IMR-90 (cell line): ENCODE measurements around the gene PI4KA. TPM values are rescaled to one million over a fixed set of nuclear protein-coding genes. Genes with fewer than 3 reads are reported as not detected.

ENCODE experiments used
- ATAC-seq: fragments of 200-7000 bp; cut with Tn5 transposase; 2 replicates; pipeline ENCODE4 v1.9.1; 2020; ENCODE audit warnings: low read depth, mild to moderate bottlenecking, moderate library complexity
- BruUV-seq: library from RNA; stranded (reverse); fragments of 400-500 nt; replicated peaks from 2 replicates; lab custom pipeline; 2021; lab: Mats Ljungman, UMichigan
- CTCF ChIA-PET: fragments of 300-600 bp; formaldehyde crosslinking; extraction: SDS; loops from one replicate; lab custom pipeline; 2021; ENCODE audit warnings: antibody characterized with exemption; lab: Yijun Ruan, JAX
- POLR2A ChIA-PET: fragments of 300-600 bp; sonication (Branson Sonifier 250); formaldehyde crosslinking; loops from one replicate; lab custom pipeline; 2022; ENCODE audit warnings: antibody characterized with exemption; ENCODE audit not compliant: unreplicated experiment; lab: Charles Lee
- DNase-seq: peaks from one replicate; pipeline ENCODE4 v3.0.0; 2013
- H2AFZ ChIP-seq: replicated peaks from 2 replicates; pipeline ENCODE3; 2013; ENCODE audit warnings: low read length, mild to moderate bottlenecking; ENCODE audit not compliant: poor library complexity
- H2AK5ac ChIP-seq: 2 replicates; pipeline ENCODE4 v1.6.1; 2013; ENCODE audit warnings: low read depth, low read length, inconsistent platforms
- H2AK9ac ChIP-seq: replicated peaks from 2 replicates; pipeline ENCODE3; 2013; ENCODE audit warnings: mild to moderate bottlenecking, low read depth, low read length, moderate library complexity; ENCODE audit not compliant: poor library complexity
- H2BK120ac ChIP-seq: 2 replicates; pipeline ENCODE4 v1.6.1; 2013; ENCODE audit warnings: low read depth, low read length, inconsistent platforms
- H2BK15ac ChIP-seq: 3 replicates; pipeline ENCODE4 v1.6.1; 2013; ENCODE audit warnings: low read depth, low read length, inconsistent platforms
- H2BK20ac ChIP-seq: 2 replicates; pipeline ENCODE4 v1.6.1; 2013; ENCODE audit warnings: low read depth, mild to moderate bottlenecking, inconsistent platforms, low read length, moderate library complexity
- H2BK5ac ChIP-seq: 2 replicates; pipeline ENCODE4 v1.6.1; 2013; ENCODE audit warnings: mild to moderate bottlenecking, low read depth, low read length, inconsistent platforms; ENCODE audit not compliant: poor library complexity, severe bottlenecking
- H3K14ac ChIP-seq: replicated peaks from 2 replicates; pipeline ENCODE4 v1.6.1; 2013; ENCODE audit warnings: low read depth, low read length, inconsistent platforms
- H3K18ac ChIP-seq: 2 replicates; pipeline ENCODE4 v1.6.1; 2013; ENCODE audit warnings: low read depth, low read length, control low read depth
- H3K23ac ChIP-seq: 2 replicates; pipeline ENCODE4 v1.6.1; 2013; ENCODE audit warnings: low read depth, low read length, inconsistent platforms
- H3K27ac ChIP-seq: 2 replicates; pipeline ENCODE4 v1.5.1; 2013; ENCODE audit warnings: mild to moderate bottlenecking, control low read depth, low read length; ENCODE audit not compliant: insufficient read depth
- H3K27me3 ChIP-seq: 2 replicates; pipeline ENCODE4 v1.6.1; 2013; ENCODE audit warnings: low read length; ENCODE audit not compliant: control insufficient read depth, insufficient read depth
- H3K36me3 ChIP-seq: 2 replicates; pipeline ENCODE4 v1.6.1; 2013; ENCODE audit warnings: low read length, mixed read lengths; ENCODE audit not compliant: control insufficient read depth, insufficient read depth
- H3K4ac ChIP-seq: 2 replicates; pipeline ENCODE4 v1.6.1; 2013; ENCODE audit warnings: low read depth, low read length, inconsistent platforms
- H3K4me1 ChIP-seq: 2 replicates; pipeline ENCODE4 v1.6.1; 2013; ENCODE audit warnings: low read length, mixed read lengths; ENCODE audit not compliant: control insufficient read depth, insufficient read depth
- H3K4me2 ChIP-seq: 2 replicates; pipeline ENCODE4 v1.6.1; 2013; ENCODE audit warnings: low read depth, mild to moderate bottlenecking, control low read depth, low read length, moderate library complexity
- H3K4me3 ChIP-seq: 2 replicates; pipeline ENCODE4 v1.5.1; 2013; ENCODE audit warnings: low read depth, mild to moderate bottlenecking, control low read depth, low read length, moderate library complexity; ENCODE audit not compliant: insufficient read depth
- H3K56ac ChIP-seq: 2 replicates; pipeline ENCODE4 v1.6.1; 2013; ENCODE audit warnings: low read length, inconsistent platforms; ENCODE audit not compliant: insufficient read depth; ENCODE audit errors: extremely low read depth
- H3K79me1 ChIP-seq, 2 experiments: 2 replicates each; pipeline ENCODE4 v1.6.1; 2013; ENCODE audit warnings: low read length in 2 of 2, inconsistent platforms in 1 of 2, low read depth in 1 of 2
- H3K9ac ChIP-seq: 2 replicates; pipeline ENCODE4 v1.6.1; 2013; ENCODE audit warnings: low read depth, low read length, control low read depth
- H3K9me1 ChIP-seq: 2 replicates; pipeline ENCODE4 v1.6.1; 2013; ENCODE audit warnings: low read length, inconsistent platforms; ENCODE audit not compliant: insufficient read depth
- H3K9me3 ChIP-seq: 2 replicates; pipeline ENCODE4 v1.6.1; 2013; ENCODE audit warnings: low read length; ENCODE audit not compliant: control insufficient read depth, insufficient read depth
- H4K20me1 ChIP-seq: 2 replicates; pipeline ENCODE4 v1.6.1; 2013; ENCODE audit warnings: low read length, inconsistent platforms; ENCODE audit not compliant: insufficient read depth
- H4K5ac ChIP-seq: 2 replicates; pipeline ENCODE4 v1.6.1; 2013; ENCODE audit warnings: mild to moderate bottlenecking, low read depth, low read length, control low read depth
- H4K8ac ChIP-seq, 2 experiments: 2 replicates each; pipeline ENCODE4 v1.6.1; 2013; ENCODE audit warnings: low read depth in 2 of 2, low read length in 2 of 2, control low read depth in 1 of 2, inconsistent platforms in 1 of 2
- H4K91ac ChIP-seq: 2 replicates; pipeline ENCODE4 v1.6.1; 2013; ENCODE audit warnings: low read depth, low read length, inconsistent platforms; ENCODE audit not compliant: insufficient read depth
- BHLHE40 ChIP-seq: fragments of 150-350 bp; IDR thresholded peaks from 2 replicates; pipeline ENCODE4 v1.6.1; 2016; ENCODE audit warnings: mild to moderate bottlenecking, low read depth, low read length
- CEBPB ChIP-seq: IDR thresholded peaks from 2 replicates; pipeline ENCODE4 v1.6.1; 2012; ENCODE audit warnings: low read depth, low read length, improper control_type of control experiment
- CHD1 ChIP-seq: IDR thresholded peaks from 2 replicates; pipeline ENCODE4 v1.6.1; 2012; ENCODE audit warnings: low read depth, low read length, improper control_type of control experiment
- FOS ChIP-seq: fragments of 150-350 bp; IDR thresholded peaks from 2 replicates; pipeline ENCODE4 v1.6.1; 2016; ENCODE audit warnings: low read depth, low read length
- MAFK ChIP-seq: IDR thresholded peaks from 2 replicates; pipeline ENCODE4 v1.6.1; 2012; ENCODE audit warnings: low read depth, low read length, improper control_type of control experiment
- MAZ ChIP-seq: IDR thresholded peaks from 2 replicates; pipeline ENCODE4 v1.6.1; 2012; ENCODE audit warnings: low read depth, mild to moderate bottlenecking, low read length, improper control_type of control experiment, moderate library complexity, borderline replicate concordance
- MXI1 ChIP-seq: IDR thresholded peaks from 2 replicates; pipeline ENCODE4 v1.6.1; 2012; ENCODE audit warnings: low read depth, mild to moderate bottlenecking, low read length, moderate library complexity, borderline replicate concordance
- NFE2L2 ChIP-seq: fragments of 150-350 bp; IDR thresholded peaks from 2 replicates; pipeline ENCODE4 v1.6.1; 2016; ENCODE audit warnings: low read depth, mild to moderate bottlenecking, low read length
- POLR2A ChIP-seq: IDR thresholded peaks from 2 replicates; pipeline ENCODE4 v1.6.1; 2012; ENCODE audit warnings: mild to moderate bottlenecking, low read depth, low read length
- RAD21 ChIP-seq: IDR thresholded peaks from 2 replicates; pipeline ENCODE4 v1.6.1; 2012; ENCODE audit warnings: low read length, improper control_type of control experiment
- RCOR1 ChIP-seq: IDR thresholded peaks from 2 replicates; pipeline ENCODE4 v1.6.1; 2012; ENCODE audit warnings: mild to moderate bottlenecking, low read length, improper control_type of control experiment; ENCODE audit not compliant: insufficient replicate concordance
- RFX5 ChIP-seq: IDR thresholded peaks from 2 replicates; pipeline ENCODE4 v1.8.0; 2012; ENCODE audit warnings: low read depth, mild to moderate bottlenecking, low read length, moderate library complexity
- SMC3 ChIP-seq: fragments of 150-350 bp; IDR thresholded peaks from 2 replicates; pipeline ENCODE4 v1.6.1; 2016; ENCODE audit warnings: low read depth, mild to moderate bottlenecking, antibody characterized with exemption, low read length, moderate library complexity
- WGBS, 2 experiments: methylation state at CpG; one replicate each; pipeline versions ENCODE4 v1.1.5 to v1.1.7; 2013; ENCODE audit warnings: missing lambda C conversion rate in 2 of 2; ENCODE audit not compliant: insufficient read length in 1 of 2; ENCODE audit errors: extremely low coverage in 2 of 2; 5-methylcytosine and 5-hydroxymethylcytosine counted together
- dilution Hi-C: fragments of 300-500 bp; cut with HindIII; formaldehyde crosslinking; loops from one replicate; pipeline ENCODE4 v1.14.3; 2018; ENCODE audit warnings: low sequenced_read_pairs; ENCODE audit not compliant: unreplicated experiment
- in situ Hi-C: fragments of 300-500 bp; cut with MboI; formaldehyde crosslinking; loops from 3 replicates; pipeline ENCODE4 v1.14.3; 2019; ENCODE audit warnings: low sequenced_read_pairs, inconsistent platforms, mixed read lengths
- intact Hi-C: fragments of 100-400 bp; cut with micrococcal nuclease; formaldehyde crosslinking; loops from 2 replicates; pipeline ENCODE4 v1.10.0; 2022
- polyA plus RNA-seq, 3 experiments: library from polyadenylated mRNA; depleted of rRNA; stranded (reverse); fragments of >200 nt; gene quantifications; 2 replicates each; pipeline ENCODE4 v1.2.3, GENCODE V29; 2012; ENCODE audit warnings: low replicate concordance in 1 of 3
- total RNA-seq: library from RNA; depleted of rRNA; stranded (reverse); fragments of >200 nt; gene quantifications from 2 replicates; pipeline ENCODE4 v1.2.3, GENCODE V29; 2012
- TF ChIP-seq, protein P1 (sequence below): fragments of 150-350 bp; IDR thresholded peaks from 2 replicates; pipeline ENCODE4 v1.6.1; 2016; ENCODE audit warnings: low read depth, mild to moderate bottlenecking, low read length, moderate library complexity, borderline replicate concordance
- TF ChIP-seq, protein P2 (sequence below): conservative IDR thresholded peaks from 2 replicates; pipeline ENCODE4 v1.5.1; 2012; ENCODE audit warnings: mild to moderate bottlenecking, low read depth, low read length, improper control_type of control experiment

PI4KA gene
- total and polyA plus RNA-seq, 2 of the 4 experiments (the other 2 are of a cell fraction): 16.8 to 35.5 TPM

DNA sequence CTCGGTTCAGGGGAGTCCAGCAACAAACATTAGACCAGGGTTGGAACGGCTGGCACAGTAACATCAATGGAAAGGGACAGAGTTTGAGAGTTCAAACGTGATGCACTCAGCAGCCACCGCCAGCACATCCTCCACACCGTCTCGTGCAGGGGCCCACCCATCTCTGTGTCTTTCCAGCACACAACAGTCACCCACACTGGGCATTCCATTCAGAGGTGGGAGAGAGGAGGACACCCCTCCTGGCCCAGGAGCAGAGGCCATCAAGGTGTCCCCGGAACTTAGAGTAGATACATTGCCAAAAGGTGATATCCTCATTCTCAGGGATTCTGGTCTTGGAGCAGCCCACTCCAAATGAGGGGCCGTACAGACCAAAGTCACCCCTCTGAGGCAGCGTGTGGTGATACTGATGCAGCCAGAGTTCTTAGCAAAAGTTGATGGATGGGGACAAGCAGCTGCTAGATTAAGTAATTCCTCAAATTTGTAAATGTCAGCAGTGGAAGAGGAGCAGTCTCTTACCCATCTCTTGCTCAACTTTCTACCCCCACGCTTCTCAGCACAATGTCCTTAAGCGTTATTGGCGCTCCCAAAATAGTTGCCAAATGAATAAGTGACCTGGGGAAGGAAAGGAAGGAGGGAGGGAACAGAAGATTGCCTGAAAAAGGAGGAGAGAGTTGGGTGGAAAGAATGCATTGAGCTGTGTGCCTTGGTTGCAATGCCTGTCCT lies 5.7 kb upstream of the PI4KA start:
- 87% methylated on average over 3 of the region's 12 CpGs; no CpG with 5 or more reads in 1 of the 2 experiments for WGBS, 2 experiments
- BruUV-seq: no TSS peak
- Histone ChIP-seq H2BK15ac (no peak overlapping the region), H3K4me1 (peaks cover 28% of the 10 kb centered on the region), H3K4me2 (no peak overlapping the region), H4K91ac (no peak overlapping the region), H3K27me3 (no peaks in the 10 kb centered on the region), H3K23ac (no peak overlapping the region), H3K14ac (no peak overlapping the region), H3K27ac (no peak overlapping the region), H2AFZ (no peak overlapping the region), H4K5ac (no peak overlapping the region), H3K4ac (no peak overlapping the region), H2AK9ac (no peak overlapping the region), H3K4me3 (no peak overlapping the region), H3K9ac (no peak overlapping the region), H2BK120ac (no peak overlapping the region), H3K36me3 (peaks cover 12% of the 10 kb centered on the region; the same call in 1 of the 2 replicates), H3K56ac (no peak overlapping the region), H3K79me1 (peaks cover 35 to 77% of the 10 kb centered on the region in 2 experiments), H2BK20ac (no peak overlapping the region), H2AK5ac (no peak overlapping the region; the same call in 1 of the 2 replicates), H4K8ac (no peak overlapping the region), H4K20me1 (peaks cover 20% of the 10 kb centered on the region), H3K18ac (no peak overlapping the region), H2BK5ac (no peak overlapping the region), H3K9me1 (peaks cover 47% of the 10 kb centered on the region), H3K9me3 (no peaks in the 10 kb centered on the region)
- ChIA-PET POLR2A (no interaction called here), CTCF (interaction anchor here (0.6 kb wide), 1 partner anchor 980 kb away, joined by 3 read pairs; no protein-coding TSS in a partner anchor)
- intact Hi-C loops (no loop called here), dilution Hi-C loops (no loop called here), in situ Hi-C loops (no loop called here)
- DNase-seq: no peak
- ATAC-seq: no peak
- TF ChIP-seq NFE2L2 (no peak), CEBPB (no peak), CHD1 (no peak), RCOR1 (no peak), FOS (no peak), POLR2A (no peak), SMC3 (no peak), MAFK (no peak), RAD21 (no peak), BHLHE40 (no peak), RFX5 (no peak), MXI1 (no peak), MAZ (no peak)
- TF ChIP-seq, protein P1, sequence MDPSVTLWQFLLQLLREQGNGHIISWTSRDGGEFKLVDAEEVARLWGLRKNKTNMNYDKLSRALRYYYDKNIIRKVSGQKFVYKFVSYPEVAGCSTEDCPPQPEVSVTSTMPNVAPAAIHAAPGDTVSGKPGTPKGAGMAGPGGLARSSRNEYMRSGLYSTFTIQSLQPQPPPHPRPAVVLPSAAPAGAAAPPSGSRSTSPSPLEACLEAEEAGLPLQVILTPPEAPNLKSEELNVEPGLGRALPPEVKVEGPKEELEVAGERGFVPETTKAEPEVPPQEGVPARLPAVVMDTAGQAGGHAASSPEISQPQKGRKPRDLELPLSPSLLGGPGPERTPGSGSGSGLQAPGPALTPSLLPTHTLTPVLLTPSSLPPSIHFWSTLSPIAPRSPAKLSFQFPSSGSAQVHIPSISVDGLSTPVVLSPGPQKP: no peak
- TF ChIP-seq, protein P2, sequence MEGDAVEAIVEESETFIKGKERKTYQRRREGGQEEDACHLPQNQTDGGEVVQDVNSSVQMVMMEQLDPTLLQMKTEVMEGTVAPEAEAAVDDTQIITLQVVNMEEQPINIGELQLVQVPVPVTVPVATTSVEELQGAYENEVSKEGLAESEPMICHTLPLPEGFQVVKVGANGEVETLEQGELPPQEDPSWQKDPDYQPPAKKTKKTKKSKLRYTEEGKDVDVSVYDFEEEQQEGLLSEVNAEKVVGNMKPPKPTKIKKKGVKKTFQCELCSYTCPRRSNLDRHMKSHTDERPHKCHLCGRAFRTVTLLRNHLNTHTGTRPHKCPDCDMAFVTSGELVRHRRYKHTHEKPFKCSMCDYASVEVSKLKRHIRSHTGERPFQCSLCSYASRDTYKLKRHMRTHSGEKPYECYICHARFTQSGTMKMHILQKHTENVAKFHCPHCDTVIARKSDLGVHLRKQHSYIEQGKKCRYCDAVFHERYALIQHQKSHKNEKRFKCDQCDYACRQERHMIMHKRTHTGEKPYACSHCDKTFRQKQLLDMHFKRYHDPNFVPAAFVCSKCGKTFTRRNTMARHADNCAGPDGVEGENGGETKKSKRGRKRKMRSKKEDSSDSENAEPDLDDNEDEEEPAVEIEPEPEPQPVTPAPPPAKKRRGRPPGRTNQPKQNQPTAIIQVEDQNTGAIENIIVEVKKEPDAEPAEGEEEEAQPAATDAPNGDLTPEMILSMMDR: no peak
